ENCODE measurements around the gene KRTAP10-4.
"Not testable (repeated sequence)": the region's sequence is repeated elsewhere in the genome, so short reads cannot be mapped to it uniquely, and the experiment has no call there.

The KRTAP10-4 gene

GRCh38 chr21:44580231-44580821 is 6.8 kb downstream of the KRTAP10-4 start, which contains the start of gene KRTAP10-5:
TSS of gene KRTAP10-5 (minus strand) at chr21:44580604. CDS start at chr21:44580578, 26 bp downstream.
- not testable (repeated sequence) for DNase-seq

- no peak for DNase-seq
Measured at GRCh38 chr21:44581158-44581557, 7.6 kb downstream of the KRTAP10-4 start.

- DNase-seq: no peak
Measured at GRCh38 chr21:44582055-44582454, 8.5 kb downstream of the KRTAP10-4 start.

- DNase-seq: no peak
Measured at GRCh38 chr21:44583089-44583799, 9.7 kb downstream of the KRTAP10-4 start.

DNA sequence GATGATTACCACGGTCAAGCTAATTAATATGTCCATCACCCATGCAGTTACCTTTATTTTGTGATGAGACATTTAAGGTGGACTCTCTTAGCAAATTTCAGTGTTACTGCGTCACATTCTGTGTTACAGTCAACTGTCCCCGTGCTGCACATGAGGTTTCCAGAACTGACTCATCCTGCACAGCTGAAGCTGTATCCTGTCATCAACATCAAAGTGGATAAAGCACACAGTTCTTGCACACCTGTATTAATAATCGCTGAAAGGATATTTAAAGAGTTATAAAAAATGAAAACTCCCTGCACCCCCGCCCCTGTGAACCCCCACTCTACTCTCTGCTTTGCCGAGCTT is 10.2 kb downstream of the KRTAP10-4 start:
- DNase-seq: no peak

GRCh38 chr21:44585892-44586291 is 12.4 kb downstream of the KRTAP10-4 start:
- DNase-seq: no peak

DNA sequence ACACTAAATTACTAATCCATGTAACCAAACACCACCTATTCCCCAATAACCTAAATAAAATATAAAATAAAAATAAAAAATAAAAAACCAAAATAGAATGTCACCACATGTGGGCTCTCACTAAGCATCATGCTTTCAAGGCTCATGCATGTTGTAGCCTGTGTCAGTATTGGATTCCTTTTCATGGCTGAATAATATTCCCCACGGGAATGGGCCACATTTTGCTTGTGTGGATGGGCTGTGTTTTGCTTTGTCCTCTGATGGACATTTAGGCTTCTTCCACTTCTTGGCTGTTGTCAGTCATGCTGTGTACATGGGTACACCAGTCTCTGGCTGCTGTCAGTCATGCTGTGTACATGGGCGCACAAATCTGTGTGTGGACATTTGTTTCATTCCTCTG is 15.6 kb downstream of the KRTAP10-4 start:
- no peak for DNase-seq

- DNase-seq: no peak
Measured at GRCh38 chr21:44589586-44590305, 16.2 kb downstream of the KRTAP10-4 start.

- no peak for DNase-seq
Measured at GRCh38 chr21:44590311-44590721, 16.8 kb downstream of the KRTAP10-4 start.

DNA sequence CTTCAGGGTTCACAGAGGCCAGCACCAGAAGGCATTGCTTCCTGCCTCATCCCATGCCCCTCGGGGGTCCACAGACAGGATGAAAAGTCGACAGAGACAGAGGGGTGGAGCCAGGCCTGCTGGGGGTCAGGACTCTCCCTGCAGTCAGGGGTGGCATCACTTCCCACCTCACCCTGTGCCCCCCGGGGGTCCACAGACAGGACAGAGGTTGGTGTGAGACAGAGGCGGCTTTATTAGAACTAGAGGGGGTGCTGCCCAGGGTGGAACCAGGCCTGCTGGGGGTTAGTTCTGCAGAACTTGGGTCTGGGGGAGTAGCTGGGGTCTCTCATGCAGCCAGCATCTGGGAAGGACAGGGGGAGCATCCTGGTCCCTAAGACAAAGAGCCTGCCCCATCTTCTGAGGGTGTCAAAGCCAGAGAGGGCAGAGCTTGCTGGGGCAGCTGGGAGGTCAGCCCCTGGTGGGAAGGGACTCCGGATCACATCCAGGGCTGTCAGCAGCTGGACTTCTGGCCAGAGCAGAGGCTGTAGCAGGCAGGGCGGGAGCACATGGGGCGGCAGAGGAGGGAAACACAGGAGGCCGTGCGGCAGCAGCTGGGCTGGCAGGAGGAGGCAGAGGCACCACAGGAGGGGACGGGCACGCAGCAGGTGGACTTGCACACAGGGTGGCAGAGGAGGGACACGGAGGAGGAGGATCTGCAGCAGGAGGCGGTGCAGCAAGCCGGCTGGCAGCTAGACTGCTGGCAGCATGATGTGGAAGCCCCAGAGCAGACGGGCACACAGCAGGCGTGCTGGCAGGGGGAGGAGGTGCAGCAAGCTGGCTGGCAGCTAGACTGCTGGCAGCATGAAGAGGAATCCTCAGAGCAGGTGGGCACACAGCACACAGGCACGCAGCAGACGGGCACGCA is 17.6 kb downstream of the KRTAP10-4 start:
- not testable (repeated sequence) for DNase-seq

GRCh38 chr21:44591801-44592130 is 18.2 kb downstream of the KRTAP10-4 start:
- not testable (repeated sequence) for DNase-seq

DNA sequence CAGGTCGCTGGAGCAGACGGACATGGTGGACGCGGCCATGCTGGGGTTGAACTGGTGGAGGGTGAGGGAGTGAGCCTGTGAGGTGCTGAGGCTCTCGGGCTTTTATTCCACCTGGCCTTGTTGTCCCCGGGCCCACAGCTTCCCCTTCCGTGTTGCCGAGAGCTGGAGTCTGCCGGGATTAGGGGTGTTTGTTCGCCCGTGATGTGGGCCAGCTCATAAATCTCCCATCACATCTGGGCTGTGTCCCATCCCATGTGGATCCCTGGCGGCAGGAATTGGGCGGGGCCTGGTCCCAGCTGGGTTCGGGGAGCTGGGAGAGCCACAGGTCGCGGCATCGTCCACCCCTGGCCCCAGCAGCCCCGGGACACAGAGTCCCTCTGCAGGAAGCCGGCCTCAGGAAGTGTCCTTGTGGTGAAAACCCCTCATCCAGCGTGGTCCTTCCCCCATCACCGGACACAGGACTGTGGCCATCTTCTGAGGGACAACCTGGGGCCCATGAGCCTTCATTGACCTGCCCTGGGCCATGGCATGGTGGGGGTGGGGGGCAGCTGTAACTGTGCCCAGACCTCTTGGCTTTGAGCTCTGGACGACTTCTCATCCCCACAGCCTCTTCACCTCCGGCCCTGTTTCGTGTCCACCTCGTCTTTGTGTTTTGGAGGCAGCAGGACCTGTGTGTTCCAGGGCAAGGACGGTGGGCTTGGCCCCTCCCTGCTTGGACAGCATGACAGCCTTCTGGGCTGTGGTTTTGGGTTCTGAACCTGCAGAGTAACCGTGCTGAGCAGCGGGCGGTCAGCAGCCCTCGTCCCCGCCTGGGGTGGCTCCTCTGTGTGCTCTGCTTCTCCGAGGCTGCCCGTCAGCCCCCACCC is 19.1 kb downstream of the KRTAP10-4 start, which contains the start of gene KRTAP10-6:
Gene KRTAP10-6, minus strand, starts transcription at position 60 of the 866 bp plus-strand sequence. Its CDS starts 21 bp downstream, at position 39.
- DNase-seq: no peak

GRCh38 chr21:44593598-44594405 is 20.3 kb downstream of the KRTAP10-4 start:
- DNase-seq: no peak

DNA sequence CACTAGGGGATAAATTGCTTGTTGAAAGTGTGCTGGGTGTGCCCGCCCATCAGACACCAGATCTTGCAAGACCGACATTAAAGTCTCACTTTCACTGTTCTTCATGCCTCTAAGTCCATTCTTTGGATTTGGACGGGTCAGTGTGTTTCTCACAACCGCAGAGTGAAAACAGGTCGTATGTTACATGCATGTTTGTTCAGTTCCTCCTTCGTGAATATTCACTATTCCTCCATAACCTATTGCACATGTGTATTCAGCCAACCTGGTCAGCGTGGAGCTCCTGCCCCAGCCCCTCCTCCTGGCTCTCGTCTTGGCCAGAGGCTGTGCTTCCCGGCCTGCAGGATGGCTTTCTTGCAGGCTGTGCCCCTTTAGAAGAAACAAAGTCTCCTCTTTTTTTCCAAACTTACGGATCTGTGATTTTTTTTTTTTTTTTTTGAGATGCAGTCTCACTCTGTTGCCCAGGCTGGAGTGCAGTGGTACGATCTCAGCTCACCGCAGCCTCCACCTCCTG is 20.9 kb downstream of the KRTAP10-4 start:
- DNase-seq: no peak

- DNase-seq: no peak
Measured at GRCh38 chr21:44595524-44595923, 22.0 kb downstream of the KRTAP10-4 start.

DNA sequence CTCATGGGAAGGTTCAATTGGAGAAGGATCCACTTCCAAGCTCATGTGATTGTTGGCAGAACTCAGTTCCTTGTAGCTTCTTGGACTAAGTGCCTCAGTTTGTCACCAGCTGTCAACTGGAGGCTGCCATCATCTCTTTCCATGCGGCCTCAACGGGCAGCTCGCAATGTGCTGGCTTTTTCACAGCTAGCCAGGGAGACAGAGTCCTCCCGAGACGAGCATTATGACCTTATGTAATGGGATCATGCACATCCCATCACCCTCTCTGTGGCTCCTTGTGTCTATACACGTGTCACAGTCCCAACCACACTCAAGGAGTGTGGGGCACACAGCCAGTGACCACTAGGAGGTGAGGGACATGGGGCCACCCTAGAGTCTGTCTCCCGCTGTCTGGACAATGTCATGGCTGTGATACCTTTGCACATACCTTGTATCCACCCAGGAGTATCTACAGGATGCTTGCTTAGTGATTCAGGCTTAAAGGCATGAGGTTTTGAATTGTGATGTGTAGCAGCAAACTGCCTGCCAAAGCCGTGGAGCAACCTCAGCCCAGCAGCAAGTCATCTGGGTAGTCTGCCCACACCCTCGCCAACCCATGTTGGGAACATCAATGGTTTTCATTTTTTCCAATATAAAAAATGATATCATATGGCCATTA is 22.7 kb downstream of the KRTAP10-4 start:
- DNase-seq: no peak

GRCh38 chr21:44598061-44598460 is 24.5 kb downstream of the KRTAP10-4 start:
- no peak for DNase-seq

GRCh38 chr21:44599264-44600029 is 25.9 kb downstream of the KRTAP10-4 start:
- no peak for DNase-seq
